ENCODE data around the gene PPP1R13L.

GRCh38 chr19:45331411-45331810 lies 73.5 kb downstream of the PPP1R13L start:
- TF ChIP-seq POLR2A (IDR thresholded peaks at IDR 0.05; ENCODE audit: low read length) = no peak
- TF ChIP-seq GATA1 (IDR thresholded peaks at IDR 0.05; ENCODE audit: low read depth, low read length) = no peak

All from erythroblast (primary cell).